Measurements from ENCODE around the gene SVOP. TPM values are rescaled to one million over a fixed set of nuclear protein-coding genes. Genes with fewer than 3 reads are reported as not detected.
"Not testable (repeated sequence)": the region's sequence is repeated elsewhere in the genome, so short reads cannot be mapped to it uniquely, and the experiment has no call there.

SVOP gene
- polyA plus RNA-seq, 1 donor: 0.16 TPM

DNA sequence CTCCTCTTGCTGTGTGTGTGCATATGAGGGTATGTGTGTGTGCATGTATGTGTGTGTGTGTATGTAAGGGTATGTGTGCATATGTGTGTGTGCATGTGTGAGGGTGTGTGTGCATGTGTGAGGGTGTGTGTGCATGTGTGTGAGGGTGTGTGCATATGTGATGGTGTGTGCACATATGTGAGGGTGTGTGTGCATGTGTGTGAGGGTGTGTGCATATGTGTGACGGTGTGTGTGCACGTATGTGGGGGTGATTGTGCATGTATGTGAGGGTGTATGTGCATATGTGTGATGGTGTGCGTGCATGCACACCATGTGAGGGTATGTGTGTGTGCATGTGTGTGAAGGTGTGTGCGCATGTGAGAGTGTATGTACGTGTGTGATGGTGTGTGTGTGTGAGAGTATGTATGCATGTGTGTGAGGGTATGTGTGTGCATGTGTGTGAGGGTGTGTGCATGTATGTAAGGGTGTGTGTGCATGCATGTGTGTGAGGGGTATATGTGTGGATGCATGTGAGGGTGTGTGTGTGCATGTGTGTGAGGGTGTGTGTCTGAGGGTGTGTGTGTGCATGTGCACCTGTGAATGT is 125.6 kb downstream of the SVOP start:
- no peak for DNase-seq (ENCODE audit: low read depth)

DNA sequence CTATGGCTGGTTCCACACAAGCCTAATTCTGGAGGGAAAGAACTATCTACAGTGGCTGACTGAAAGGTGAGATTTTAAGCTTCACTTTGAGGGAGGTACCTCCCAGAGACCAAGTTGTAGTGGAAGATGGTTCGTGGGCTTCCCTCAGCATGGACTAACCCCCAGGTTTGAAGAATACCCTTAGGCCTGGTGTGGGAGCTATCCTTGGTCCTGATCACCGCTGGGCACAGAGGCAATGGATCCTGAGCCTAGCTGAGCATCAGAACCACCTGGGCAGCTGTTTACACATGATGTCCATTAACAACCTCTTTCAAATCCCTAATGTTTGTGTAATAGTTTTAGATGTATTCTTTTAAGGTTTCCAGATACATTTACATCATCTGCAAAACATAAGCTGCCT is 130.7 kb downstream of the SVOP start:
- DNase-seq (ENCODE audit: low read depth): no peak

DNA sequence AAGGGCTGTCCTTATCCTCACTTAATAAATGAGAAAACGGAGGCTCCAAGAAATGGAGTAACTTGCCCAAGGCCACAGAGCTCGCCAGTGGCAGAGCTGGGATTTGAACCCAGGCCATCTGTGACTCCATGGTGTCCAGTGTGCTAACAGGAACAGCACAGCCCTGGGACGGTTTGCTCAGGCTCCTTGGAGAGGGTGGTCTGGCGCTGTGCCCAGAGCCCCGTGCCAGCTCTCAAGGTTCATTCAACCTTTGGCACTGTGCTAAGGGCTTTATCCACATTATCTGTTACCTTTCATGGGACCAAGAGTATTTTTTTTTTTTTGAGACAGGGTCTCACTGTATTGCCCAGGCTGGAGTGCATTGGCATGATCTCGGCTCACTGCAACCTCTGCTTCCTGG is 132.8 kb downstream of the SVOP start:
- no peak for DNase-seq (ENCODE audit: low read depth)

DNA sequence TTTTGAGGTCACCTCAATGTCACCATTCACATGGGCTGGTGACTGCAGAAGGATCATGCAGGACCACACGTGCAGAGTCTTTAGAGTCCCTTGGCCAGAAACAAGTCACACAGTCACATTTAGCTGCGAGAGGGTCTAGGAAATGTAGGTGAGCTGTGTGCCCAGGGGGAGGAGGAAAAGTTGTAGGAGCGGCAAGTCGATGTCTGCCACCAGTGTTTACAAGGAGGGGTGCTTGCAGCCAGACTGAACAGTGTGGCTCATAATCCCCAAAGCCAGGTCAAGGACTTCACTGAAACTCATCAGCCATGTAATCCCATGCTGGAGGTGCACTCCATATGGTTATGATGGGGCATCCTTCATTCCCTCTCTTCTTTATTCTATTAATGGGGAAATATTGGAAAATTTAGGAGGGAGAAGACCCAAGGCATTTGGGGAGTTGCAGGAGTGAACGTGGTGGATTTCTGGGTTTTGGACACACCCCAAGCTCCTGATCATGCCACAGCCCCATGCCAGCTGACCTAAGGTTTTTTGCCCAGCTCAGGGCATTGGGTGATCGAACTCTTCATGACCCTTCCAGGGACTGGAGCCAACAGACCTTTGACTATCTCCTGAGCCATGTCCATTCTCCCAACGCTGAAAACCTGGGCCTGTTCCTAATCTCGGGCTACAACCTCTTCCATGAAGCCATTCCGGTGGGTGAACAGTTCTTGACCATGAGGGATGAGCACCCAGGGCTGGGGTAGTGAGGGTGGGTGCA is 133.8 kb downstream of the SVOP start:
- DNase-seq (ENCODE audit: low read depth): no peak

DNA sequence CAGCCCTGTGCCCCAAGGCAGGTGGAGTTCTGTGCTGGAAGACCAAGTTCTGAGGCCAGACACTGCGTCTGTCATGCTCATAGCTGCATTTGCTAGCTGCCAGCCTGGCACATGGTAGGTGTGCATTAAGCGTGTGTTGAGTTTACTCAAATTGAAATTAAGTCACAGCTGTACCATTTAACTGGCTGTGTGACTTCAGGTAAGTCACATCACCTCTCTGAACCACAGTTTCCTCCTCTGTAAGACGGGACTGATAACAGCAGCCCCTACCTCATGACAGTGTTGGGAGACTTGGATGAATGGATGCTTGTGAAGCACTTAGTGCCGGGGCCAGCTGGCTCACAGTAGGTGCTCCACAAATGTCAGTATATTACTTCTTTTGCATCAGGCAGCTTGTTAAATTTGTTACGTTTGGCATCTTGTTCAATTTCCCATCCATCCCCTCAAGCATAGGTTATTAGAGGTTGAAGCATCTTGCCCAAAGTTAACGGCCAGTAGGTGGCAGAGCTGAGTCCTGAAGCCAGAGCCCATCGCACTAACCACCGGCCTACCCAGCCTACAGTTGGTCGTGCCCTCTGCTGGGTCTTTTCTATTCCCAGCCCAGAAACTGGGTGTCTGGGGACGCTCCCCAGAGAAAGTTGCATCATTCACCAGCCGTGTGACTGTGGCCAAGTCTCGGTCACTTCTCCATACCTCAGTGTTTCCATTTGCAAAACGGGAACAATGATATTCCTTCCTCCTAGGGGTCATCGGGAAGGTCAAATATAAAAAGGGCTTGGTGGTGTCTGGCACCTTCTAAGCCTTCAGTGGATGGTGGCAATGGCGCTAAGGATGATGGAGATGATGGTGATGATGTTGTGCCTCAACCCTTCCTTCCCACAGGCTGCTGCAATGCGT is 136.5 kb downstream of the SVOP start:
- no peak for DNase-seq (ENCODE audit: low read depth)

DNA sequence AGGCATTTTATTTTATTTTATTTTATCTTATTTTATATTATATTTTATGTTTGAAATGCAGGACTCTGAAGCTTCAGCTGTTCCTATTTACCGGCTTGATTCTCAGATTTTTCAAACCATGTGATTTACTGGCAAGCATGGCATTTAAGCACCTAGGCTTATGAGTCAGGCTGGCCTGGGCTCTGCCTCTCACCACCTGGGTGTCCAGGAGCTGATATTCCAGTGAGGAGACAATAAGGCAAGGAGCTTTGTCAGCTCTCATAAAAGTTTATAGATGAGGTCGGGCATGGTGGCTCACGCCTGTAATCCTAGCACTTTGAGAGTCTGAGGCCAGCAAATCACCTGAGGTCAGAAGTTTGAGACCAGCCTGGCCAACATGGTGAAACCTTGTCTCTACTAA is 138.9 kb downstream of the SVOP start:
- no peak for DNase-seq (ENCODE audit: low read depth)

DNA sequence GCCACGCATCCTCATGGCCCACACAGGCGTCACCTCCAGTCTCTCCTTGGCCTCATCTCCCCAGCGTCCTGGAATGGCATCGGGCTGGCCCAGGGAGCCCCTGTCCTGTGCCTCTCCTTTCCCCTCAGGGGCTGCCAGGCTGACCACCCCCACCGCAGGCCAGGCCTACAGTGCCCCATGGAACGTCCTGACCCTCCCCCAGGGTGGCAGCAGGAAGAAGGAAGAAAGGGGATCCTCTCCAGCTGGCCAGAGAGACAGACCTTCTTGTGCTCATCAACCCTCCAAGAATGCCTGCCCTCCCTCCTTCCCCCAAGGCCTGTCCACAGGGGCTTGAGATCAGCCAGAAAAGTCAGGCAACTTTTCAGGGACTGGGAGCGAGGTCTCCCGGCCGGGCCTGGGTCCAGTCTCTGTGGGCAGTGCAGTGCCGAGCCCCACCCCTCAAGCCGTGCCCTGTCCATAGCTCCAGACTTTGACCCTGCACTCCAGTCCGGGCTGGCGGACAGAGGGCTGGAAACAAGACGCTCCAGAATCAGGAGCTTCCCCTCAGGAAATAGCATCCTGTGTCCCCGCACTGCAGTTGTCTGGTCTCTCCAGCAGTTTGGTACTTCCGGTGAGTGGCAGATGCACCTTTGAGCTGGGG is 141.1 kb downstream of the SVOP start, which contains the start of gene DAO:
TSS of gene DAO (plus strand) at position 478 of the 640 bp plus-strand sequence. CDS start 4,915 bp downstream, outside the sequence.
- no peak for DNase-seq (ENCODE audit: low read depth)

DNA sequence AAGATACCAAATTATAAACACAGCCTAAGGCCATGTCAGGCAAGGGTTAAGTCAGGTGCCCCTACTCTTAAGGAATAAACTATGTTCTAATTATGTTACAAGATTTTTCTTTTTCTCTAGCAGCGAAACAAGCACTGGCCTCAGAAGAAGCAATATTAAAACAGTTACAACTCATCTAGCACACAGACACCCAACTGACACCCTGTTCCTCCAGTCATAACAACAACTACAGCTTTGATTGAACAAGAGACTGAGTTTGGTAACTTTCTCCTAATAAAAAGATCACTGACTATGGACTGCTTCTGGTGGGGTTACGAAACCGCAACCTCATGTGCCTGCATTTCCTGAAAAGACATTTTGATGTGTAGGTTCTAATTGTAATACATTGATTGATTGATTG is 144.3 kb downstream of the SVOP start:
- no peak for DNase-seq (ENCODE audit: low read depth)

DNA sequence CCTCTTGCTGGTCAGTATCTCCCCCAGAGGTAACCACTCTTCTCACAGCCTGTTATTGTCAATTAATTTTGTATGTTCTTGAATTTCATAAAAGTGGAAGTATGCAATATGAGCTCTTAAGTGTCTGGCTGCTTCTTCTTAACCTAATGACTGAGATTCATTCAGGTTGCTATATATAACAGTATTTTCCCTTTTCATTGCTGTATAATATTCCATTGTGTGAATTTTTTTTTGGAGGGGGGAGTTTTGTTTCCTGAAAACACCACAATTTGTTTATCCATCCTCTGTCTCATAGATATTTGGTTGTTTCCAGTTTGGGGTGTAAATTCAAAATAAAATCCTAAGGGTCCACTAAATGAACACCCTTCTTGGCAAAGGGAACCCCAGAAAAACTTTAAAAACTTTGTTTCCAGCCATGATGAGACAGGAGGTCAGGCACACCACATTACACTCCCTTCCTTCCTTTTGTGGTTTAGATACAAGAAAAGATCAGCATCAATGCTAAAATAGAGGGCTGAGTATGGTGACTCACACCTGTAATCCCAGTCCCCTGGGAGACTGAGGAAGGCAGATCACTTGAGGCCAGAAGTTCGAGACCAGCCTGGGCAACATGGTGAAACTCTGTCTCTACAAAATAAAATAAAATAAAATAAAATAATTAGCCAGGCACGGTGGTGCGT is 145.0 kb downstream of the SVOP start:
- no peak for DNase-seq (ENCODE audit: low read depth)

DNA sequence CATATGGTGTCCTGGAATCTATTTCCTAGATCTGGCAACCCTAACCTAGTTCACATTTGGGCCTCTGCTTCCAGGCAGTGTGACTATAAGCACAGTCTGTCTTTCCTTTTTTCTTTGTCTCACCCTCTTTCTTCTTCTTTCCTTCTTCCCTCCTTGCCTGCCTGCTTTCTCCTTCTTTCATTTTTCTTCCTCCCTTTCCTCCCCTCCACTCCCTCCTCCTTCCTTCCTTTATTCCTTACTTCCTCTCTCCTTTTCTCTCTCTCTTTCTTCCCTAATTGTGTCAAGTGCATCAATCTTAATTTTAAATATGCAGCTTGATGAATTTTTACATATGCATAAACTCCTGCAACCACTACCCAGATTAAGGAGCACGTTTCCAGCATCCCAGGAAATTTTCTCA is 145.6 kb downstream of the SVOP start:
- no peak for DNase-seq (ENCODE audit: low read depth)

DNA sequence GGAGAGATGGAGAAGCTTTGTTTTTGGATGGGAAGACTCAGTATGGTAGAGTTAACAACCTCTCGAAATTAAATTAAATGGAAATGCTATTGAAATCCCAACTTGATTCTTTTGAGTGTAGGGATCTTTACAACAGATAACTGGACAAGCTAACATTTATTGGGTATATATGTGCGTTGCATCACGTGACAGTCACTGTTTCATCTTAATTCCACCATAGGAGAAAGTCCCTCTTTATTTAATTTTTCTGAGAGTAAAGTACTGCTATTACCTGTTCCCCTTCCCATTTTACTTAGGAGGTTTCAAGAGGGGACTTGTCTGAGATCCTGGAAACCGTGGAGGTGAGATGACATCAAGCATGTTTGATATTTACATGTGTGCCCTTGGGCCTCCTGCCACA is 152.1 kb downstream of the SVOP start:
- DNase-seq (ENCODE audit: low read depth): no peak

DNA sequence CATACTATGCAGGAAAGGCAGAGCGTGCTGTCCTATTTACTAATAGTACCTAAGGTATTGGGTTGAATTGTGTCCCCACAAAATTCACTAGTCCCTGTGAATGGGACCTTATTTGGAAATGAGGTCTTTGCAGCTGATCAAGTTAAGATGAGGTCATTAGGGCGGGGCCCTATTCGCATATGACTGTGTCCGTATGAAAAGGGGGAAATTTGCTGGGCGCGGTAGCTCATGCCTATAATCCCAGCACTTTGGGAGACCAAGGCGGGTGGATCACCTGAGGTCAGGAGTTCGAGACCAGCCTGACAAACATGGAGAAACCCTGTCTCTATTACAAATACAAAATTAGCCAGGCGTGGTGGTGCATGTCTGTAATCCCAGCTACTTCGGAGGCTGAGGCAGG is 154.8 kb downstream of the SVOP start:
- DNase-seq (ENCODE audit: low read depth): not testable (repeated sequence)

DNA sequence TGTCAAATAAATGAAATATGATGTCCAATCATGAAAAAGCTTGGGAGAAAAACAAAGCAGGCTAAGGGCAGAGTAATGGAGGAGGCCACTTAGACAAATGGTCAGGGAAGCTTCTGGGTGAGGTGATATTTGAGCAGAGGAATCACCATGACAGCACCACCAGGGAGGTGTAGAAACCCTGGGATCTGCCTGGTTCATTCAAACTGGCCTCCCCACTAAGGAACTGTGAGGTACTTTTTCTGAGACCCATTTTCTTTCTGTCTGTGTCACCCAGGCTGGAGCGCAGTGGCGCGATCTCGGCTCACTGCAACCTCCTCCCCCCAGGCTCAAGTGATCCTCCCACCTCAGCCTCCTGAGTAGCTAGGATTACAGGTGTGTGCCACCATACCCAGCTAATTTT is 155.7 kb downstream of the SVOP start:
- no peak for DNase-seq (ENCODE audit: low read depth)

DNA sequence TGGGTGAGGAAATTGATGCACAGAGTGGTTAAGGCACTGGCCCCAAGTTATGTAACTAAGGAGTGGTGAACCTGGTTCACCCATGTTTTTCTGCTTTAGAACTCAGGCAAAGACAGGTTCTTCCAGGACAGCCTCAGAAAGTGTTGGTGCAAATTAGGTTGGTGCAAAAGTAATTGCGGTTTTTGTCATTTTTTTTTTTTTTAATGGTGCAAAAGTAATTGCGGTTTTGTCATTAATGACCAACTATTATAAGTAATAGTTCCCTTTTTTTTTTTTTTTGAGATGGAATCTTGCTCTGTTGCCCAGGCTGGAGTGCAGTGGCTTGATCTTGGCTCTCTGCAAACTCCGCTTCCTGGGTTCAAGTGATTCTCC is 158.3 kb downstream of the SVOP start:
- DNase-seq (ENCODE audit: low read depth): no peak

DNA sequence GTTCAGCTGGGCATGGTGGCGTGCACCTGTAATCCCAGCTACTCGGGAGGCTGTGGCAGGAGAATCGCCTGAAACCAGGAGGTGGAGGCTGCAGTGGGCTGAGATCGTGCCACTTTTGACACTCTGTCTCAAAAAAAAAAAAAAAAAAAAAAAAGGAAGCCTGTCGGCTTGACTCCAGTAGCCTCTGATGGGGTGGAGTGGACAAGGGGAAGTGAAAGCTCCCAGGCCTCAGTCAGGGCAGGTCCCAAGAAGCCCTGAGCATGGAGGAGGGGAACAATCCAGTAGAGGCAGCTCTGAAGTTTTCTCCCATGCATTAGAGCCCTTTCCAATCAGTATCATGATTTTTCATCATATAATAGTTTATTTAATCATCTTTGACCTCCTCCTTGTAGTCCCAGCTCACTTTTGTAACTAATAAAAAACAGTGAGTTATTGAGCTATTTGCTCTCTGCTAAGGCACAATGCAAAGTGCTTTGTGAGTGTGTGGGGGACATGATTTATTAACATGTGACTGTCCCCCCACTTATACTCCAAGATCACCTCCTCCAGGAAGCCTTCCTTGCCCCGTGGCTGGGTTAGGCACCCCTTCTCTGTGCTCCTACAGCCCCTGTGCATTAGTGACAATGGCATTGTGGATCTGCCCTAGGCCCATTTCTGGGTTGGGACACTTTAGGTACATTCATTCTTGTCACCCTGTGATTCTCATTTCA is 158.8 kb downstream of the SVOP start:
- DNase-seq (ENCODE audit: low read depth): no peak

DNA sequence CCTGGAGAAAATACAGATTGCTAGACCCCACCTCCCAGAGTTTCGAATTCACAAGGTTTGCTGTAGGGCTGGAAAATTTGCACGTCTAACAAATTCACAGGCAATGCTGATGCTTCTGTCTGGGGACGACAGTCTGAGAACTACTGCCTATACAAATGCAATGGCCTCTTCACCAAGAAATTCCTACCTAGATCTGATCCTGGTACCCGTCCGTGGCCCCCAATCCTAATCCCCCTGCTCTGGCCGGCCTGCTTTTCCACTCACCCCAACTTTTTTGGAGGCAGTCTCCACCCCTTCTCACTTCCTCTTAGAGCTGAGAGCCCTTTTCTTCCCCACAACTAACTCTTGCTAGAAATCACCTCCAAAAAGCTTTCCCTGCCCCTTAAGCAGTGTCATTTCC is 160.4 kb downstream of the SVOP start:
- no peak for DNase-seq (ENCODE audit: low read depth)

DNA sequence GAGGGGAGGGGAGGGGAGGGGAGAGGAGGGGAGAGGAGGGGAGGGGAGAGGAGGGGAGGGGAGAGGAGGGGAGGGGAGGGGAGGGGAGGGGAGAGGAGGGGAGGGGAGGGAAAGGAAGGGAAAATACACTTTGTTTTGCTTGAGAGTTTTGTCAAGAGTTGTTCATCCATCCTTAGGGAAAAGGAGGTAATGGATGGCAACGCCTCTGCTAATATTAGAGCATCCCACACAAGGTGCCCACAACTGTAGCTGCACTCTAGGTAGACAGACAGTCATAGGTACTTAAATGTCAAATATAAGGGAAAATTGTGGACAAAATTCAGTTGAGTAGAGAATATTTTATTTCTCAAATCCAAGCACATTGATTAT is 161.0 kb downstream of the SVOP start:
- no peak for DNase-seq (ENCODE audit: low read depth)

DNA sequence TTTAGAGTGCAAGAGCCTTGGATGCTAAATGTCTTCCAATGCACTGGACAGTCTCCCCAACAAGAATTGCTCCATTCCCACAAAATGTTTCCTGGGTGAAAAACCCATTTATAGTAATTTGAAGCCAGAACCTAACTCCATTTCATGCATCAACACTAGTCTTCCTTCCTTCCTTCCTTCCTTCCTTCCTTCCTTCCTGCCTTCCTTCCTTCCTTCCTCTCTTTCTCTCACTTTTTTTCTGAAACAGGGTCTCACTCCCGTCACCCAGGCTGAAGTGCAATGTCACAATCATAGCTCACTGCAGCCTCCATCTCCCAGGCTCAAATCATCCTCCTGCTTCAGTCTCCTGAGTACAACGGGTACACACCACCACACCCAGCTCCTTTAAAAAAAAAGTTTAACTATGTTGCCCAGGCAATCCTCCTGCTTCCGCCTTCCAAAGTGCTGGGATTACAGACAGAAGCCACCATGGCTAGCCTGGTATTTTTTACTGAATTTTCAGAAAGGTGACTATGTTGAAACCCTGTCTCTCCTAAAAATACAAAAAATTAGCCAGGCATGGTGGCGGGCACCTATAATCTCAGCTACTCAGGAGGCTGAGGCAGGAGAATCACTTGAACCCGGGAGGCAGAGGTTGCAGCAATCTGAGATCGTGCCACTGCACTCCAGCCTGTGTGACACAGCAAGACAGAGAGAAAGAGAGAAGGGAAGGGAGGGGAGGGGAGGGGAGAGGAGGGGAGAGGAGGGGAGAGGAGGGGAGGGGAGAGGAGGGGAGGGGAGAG is 161.5 kb downstream of the SVOP start:
- not testable (repeated sequence) for DNase-seq (ENCODE audit: low read depth)

DNA sequence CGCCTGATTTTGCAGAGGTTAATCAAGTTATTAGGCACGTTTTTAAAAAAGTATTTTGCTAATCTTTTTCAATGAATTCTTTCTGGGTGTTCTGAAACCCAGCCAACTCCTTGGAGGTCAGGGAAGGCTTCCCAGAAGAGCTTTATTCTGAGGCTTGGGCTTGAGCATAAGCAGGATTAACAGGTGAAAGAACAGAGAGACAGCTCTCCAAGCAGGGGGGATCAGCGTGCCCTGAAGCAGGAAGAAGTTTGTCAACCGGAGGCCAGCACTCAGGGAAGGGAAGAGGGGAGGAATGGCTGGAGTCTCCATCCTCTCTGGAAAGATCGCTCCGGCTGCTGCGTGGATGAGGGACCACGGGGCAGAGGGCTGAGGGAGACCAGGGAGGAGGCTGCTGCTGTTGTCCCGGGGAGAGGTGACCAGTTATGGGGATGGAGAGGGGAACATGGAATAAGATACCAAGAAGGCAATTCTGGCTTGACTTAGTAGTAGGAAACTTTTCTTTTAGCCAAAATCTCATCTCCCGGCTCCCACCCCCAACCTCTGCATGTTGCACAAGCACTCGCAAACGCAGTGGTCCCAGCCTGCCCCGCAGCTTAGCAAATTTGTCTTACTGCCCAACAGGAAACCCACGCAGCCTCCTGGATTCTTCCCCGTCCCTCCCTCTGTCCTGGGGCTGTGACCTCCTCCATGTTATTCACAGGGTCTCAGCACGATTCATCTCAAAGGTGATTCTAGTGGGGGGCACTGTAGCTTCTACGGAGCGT is 162.4 kb downstream of the SVOP start:
- DNase-seq (ENCODE audit: low read depth): no peak

Measured in forelimb muscle (tissue), 1 donor.